Skin of body (tissue), 2 donors: ENCODE data around the gene CDC42BPG. TPM values are rescaled to one million over a fixed set of nuclear protein-coding genes. Genes with fewer than 3 reads are reported as not detected.
"Not testable (repeated sequence)": the region's sequence is repeated elsewhere in the genome, so short reads cannot be mapped to it uniquely, and the experiment has no call there.

Experiments
- DNase-seq: peaks from one replicate; lab custom pipeline; 2025; lab: John Stamatoyannopoulos, UW
- total RNA-seq: library from RNA; depleted of rRNA; stranded (reverse); fragments of >200 nt; gene quantifications from one replicate; pipeline ENCODE4 v1.2.3, GENCODE V29; 2014

The CDC42BPG gene
- total RNA-seq, 1 donor from 2014 or later: 9.7 TPM

DNA sequence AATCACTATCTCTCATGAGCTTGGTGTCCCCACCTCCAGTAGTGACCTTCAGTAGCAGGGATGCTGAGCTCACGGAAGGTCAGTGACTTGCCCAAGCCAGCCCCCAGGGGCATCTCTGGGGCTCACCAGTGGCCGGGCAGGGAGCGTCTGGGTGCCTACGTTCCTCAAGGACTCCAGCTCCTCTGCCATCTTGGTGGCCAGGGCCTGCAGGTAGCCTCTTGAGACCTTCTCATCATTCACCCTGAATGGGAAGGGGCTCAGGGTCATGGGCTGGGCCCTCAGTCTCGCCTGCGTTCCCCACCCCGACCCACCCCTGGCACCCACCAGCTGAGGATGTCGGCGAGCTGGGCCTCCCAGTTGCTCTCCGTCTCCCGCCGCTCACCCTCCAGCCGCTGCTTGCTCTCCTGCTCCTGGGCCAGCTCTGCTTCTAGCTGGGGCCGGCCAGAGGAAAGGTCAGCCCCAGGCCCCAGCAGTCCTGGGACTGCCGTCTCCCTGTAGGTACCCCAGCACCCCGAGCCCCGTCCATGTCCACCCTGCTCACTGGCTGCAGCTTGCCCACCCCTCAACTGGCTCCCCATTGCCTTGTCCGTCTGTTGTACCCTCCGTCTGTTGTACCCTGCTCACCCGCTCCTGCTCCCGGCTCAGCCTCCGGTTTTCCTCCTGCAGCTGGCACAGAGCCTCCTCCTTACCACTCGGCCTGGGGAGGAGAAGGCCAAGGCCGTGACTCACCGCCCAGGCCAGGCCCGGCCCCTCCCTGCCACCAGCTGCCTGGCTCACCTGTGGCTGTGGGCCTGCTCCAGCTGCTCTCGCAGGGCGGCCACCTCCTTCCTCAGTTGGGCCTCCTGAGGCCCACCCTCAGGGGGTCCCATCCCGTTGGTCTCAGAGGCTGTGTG lies 9.5 kb downstream of the CDC42BPG start:
- no peak for DNase-seq

DNA sequence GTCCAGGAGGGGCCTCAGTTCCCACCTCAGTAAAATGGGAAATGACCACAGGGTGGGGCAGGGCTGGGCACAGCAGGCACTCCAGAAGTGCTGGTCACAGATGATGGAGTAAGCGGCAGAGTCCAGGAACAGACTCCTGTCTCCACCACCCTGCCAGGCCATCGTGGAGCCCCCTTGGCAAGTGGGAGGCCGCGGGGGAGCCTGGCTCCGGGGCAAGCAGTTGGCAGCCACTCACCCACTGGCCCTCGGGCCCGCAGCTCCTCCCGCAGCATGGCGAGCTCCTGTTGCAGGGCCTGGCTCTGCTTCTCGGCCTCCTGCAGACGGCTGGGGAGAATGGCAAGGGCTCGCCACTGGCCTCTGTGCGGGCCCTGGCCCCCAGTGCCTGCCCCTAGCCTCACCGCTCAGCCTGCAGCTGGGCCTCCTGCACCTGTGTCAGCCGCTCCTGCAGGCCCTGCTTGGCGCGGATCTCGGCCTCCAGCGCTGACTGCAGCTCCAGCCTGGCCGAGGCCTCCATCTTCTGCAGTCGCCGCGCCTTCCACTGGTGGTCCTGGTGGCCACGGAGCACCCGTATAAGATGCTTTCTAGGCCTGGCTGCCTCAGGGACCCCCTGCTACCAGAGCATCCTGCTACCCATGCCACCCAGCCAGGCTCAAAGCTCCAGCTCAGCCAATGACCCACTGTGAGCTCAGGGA lies 10.3 kb downstream of the CDC42BPG start:
- DNase-seq: no peak

DNA sequence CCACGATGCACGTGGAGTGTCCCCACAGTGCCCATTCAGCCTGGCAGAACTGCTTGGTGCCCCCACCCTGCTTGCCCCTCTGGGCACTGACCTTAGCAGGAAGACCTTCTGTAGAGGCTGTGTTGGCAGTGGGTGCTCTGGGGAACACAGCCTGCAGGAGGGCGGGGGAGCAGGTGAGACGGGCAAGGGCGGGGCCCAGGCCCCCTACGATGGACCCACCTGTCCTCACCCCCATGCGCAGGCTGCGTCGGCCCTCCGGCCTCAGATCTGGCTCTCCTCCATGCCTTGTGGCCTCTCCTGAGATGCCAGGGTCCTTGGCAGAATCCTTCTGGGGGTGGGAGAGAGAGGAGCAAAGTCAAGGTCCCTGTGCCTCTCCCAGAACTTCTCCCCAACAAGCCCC lies 10.9 kb downstream of the CDC42BPG start:
- DNase-seq: no peak

DNA sequence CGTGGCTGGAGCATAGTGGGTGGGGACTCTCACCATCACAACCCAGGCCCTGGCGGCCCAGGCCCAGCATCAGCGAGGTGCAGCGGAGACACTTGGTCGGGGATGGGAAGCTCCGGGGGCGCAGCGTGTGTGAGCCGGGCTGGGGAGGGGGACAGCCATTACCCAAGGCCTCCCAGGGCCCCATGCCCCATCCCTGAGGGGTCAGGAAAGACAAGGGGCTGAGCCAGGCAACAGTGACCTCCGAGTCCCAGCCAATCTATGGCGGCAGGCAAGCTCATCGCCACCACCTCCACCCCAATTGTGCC lies 11.3 kb downstream of the CDC42BPG start:
- no peak for DNase-seq

DNA sequence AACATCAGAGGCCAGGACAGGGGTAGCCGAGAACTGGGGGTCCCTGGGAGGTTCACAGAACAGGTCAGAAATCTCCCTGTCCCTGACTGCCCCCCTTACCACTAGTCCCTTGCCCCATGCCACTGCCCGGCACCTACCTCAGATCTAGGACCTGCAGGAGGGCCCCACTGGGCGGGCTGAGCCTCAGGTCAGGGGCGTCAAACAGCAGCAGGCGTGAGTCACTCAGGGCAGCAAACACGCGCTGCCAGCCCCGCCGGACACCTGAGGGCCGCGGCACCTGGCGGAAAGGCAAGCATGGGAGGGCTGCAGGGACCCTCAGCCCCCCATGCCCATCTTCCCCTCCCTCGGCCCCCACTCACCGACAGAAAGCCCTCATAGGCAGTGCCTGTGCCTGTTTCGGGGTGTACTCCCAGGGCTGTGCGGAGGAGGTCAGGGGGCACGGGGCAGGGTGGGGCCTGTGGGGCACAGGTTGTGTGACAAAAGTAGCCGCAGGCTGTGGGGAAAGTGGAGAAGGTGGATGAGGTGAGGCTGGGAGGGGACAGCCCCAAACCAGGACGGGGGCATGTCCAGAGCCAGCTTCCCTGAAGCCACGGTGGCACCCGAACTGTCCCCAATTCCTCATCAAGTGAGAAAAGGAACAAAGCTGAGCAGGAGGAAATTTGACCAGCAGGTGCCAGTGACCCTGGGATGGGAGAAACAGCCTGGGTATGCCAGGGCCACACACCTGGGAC lies 11.8 kb downstream of the CDC42BPG start:
- no peak for DNase-seq

DNA sequence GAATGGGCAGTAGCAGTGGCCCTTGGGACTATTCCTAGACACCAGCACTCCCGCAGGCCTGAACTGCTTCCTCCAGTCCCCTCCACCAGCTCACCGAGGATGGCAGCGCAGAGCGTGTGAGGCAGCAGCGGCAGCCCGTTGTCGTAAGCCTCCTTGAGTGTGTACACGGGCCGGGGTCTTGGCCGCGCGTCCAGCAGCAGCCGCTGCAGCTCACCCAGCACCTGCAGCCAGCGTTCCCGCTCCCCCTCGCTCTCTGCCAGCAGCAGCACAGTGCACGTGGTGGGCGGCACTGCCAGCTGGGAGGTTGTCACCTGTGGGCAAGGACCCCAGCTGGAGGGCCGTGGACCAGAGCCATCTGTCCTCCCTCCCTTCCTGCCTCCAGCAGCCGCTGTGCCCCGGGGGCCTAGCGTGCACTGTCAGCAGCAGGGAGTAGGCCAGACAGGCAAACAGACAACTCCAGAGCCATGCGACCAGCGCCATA lies 13.0 kb downstream of the CDC42BPG start:
- no peak for DNase-seq

DNA sequence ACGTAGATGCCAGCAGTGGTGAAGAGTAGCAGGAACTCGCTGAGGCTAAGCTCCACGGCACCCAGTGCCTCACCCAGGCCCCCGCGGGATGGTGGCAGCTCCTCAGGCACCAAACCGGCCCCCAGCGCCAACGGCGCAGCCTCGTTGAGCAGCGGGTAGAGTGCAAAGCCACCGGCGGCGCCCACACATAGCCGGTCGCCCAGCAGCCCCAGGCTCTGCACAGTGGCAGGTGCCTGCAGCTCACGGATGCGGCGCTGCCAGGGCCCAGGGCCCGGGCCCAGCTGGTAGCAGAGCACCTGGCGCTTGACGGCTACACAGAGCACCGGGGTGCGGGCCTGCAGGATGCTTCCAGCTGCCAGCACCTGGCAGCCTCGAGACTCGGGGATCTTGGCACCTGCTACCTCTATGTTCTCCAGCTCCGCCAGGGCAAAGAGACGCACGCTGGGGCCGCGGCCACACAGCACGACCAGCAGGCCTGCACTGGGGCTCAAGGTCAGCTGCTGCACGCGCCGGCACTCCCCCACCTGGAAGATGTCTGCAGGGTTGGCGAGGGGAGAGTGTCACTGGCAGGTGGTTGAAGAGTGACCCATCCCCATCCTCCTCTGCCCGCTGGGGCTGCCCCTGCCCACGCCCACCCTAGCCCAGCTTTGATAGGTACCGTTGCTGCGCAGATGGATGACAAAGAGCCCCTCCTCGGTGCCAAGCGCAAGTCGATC lies 14.8 kb downstream of the CDC42BPG start:
- DNase-seq: no peak

DNA sequence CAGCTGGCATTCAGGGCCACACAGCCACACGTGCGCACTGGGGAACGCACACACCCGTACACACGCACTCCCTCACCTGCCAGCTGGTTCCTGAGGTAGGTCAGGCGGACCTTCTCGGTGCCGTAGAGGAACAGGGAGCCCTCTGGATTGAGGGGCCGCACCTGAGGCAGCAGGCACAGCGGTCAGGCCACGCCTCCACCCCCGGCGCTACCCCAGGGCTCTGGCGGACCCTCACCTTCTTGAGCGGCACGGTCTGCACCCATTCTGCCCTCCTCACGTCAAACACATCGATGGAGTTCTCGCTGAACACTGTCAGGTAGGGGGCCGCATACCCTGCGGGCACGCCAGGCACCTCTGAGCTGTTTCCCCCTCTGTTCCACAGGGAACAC lies 17.0 kb downstream of the CDC42BPG start:
- no peak for DNase-seq

DNA sequence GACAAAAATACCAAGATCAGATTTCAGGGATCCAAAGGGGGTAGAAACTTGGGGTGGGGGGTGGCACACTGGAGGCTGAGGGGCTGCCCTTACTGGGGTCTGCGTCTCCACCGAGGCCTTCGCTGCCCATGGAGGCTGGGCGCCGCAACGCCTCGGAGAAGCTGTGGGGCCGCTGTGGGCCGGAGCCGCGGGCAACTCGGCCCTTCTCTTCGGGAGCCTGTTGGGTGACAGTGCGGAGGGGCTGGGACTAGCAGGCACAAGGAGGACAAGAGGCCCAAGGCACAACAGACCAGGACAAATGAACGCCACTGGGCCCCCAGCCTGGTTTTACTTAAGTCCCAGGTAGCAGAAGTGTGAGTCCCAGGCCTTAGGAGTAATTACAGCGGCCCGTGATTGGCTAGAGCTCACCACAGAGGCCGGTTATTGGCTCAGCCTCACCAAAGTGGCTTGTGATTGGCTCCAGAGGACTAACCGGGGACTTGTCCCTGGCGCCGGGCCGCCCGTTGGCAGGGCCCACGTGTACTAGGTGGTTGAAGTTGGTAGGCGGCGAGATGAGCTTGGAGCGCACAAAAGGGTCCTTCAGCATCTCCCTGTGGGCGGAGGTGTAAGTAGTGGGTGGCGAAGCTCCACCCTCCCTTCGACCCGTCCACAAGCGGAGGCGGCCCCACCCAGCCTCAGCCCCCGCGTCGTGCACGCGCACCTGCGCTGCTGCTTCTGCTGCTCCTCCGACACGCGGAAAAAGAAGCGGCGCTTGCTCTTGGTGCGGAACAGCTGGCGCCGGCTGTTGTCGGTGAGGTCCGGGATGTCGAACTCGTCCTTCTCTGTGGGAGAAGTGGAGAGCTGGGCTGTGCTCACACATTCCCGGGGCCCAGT lies 17.6 kb downstream of the CDC42BPG start:
- DNase-seq: no peak

DNA sequence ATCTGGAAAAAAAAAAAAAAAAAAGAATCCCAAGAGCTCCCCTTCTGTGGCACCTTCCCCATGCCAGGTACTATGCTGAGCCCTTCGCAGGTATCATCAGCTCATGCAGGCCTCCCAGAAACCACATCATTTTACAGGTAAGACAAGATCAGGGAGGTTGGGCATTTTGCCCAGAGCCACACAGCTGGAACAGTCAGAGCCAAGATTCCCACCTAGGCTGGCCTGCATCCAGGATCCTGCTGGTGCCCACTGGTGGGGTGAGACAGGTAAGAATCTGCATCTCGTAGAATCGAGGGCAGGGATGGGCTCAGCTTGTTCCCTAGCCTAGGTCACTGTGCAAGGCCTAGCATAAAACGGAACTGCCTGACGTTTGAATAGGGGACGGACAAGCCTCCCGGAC lies 18.4 kb downstream of the CDC42BPG start:
- no peak for DNase-seq

DNA sequence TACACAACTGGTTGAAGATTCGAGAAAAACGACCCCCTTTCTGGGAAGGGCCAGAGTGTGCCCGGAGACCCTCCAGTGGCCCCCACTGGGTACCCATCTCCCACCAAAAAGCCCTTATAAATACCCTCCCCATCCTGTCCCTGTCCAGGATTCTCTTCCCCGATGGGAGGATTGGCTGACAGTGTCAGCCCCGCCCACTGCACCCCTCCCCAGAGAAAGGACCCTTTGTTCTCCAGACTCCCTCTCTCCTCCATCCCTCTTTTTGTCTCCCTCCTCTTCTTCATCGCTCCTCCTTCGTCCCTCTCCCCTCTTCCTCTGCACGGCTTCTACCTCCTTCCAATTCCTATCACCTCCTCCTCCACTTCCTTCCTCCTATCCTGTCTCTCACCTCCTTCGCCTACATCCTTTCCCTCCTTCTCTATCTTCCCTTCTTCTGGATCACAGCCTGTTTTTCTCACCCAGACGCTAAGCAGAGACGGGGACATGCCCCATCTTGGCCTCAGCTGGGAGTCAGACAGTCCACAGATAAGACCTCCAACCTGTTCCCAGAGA lies 20.8 kb downstream of the CDC42BPG start:
- DNase-seq: no peak

DNA sequence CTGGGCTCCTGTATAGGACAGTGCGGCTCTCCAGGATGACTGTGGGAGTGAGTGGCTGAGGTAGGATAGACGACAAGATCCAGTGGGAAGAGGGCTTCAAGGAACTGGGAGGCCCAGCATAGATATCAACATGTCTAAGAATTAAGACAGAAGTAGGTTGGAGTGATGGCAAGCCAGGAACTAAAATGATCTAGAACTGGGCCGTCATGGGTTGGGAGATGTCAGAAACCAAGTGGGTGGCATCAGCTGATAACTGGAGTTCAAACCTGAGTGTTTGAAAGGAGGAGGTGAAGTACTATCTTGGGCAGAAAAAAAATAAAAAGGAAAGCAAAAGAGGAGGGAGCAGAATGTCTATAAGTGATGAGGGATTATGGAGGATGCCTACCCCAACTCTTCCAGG lies 27.0 kb downstream of the CDC42BPG start:
- DNase-seq: no peak

DNA sequence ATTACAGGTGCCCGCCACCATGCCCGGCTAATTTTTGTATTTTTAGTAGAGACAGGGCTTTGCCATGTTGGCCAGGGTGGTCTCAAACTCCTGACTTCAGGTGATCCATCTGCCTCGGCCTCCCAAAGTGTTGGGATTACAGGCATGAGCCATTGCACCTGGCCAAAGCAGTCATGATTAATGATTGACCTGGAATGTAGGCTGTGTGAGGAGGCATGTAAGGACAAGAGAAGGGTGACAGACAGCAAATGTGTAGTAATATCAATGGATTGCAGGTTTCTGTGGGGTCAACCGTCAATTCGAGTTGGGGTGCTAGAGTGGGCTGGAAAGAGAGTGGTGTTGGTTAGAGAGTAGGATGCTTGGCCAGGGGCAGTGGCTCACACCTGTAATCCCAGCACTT lies 29.0 kb downstream of the CDC42BPG start:
- not testable (repeated sequence) for DNase-seq

DNA sequence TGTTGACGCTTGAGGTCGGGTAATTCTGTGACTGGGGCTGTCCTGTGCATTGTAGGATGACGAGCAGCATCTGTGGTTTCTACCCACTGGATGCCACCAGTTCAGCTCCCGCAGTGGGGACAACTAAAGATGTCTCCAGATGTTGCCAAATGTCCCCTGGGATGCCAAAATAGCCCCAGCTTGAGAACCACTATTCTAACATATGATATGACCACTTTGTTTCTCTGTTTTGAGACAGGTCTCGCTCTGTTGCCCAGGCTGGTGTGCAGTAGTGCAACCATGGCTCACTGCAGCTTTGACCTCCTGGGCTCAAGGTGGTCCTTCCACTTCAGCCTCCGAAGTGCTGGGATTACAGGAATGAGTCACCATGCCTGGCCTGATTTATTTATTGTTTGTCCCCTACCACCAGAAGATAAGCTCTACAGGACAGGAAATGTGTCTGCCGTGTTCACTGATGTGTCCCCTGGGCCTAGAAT lies 29.7 kb downstream of the CDC42BPG start:
- DNase-seq: no peak

DNA sequence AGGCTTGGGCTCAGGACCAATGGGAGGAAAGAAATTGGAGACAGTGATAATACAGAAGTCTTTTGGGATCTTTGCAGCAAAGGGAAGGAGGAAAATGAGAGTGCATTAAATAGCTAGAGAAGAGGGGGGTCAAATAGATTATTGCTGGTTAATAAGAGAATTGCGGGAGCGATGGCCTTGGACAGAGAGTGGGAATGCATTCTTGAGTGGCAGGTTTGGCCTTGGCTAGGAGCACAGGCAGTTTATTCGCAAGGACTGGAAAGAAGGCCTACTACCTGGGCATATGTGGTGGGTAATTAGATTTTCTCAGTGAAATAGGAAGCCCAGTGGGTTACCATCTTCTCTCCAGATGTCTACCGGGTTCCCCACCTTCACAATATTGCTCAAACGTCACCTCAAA lies 30.6 kb downstream of the CDC42BPG start:
- DNase-seq: no peak

DNA sequence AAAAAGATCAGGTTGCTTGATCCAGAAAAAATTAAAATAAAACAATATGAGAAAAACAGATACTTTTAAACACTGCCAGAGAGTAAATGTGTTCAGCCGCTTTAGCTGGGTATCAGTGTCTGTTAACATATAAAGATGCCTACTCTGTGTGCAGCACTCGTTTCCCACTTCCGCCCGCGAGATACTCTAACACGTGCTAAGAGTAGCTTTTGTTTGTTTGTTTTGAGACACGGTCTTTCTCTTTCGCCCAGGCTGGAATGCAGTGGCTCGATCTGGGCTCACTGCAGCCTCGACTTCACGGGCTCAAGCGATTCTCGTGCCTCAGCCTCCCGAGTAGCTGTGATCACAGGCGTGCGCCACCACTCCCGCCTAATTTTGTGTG lies 33.6 kb downstream of the CDC42BPG start:
- no peak for DNase-seq

DNA sequence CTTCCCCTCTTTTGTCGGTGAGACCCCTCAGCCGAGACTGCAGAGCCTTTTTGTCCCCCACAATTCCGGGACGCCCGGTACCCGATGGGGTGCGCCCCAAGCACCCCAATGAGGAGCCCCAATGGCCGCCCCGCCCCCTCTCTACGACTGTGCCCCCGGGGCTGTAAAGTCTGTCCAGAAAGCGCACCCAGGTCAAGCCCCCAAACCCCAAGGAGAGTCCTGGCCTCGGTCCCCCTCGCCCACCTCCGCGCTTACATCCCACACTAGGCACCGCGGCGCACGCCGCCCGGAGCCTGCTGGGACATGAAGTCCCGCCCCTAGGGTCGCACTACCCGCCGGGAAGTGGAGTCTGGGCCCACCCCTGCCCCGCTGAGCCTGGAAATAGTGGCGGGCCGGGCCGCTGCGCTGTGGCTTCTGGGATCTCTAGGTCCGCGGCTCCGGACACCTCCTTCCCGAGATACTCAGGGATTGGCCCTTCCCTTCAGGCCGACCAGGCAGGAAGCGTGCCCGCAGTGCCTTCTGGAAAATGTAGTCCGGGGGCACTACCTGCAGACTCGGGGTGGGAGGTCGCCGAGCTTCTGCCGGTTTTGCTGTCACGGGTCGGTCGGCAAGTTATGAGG lies 34.1 kb downstream of the CDC42BPG start, which contains the start of gene MEN1:
TSS of gene MEN1 (minus strand) at position 281 of the 620 bp plus-strand sequence. CDS start 442 bp downstream, outside the sequence.
- DNase-seq: peak; percentile 95

DNA sequence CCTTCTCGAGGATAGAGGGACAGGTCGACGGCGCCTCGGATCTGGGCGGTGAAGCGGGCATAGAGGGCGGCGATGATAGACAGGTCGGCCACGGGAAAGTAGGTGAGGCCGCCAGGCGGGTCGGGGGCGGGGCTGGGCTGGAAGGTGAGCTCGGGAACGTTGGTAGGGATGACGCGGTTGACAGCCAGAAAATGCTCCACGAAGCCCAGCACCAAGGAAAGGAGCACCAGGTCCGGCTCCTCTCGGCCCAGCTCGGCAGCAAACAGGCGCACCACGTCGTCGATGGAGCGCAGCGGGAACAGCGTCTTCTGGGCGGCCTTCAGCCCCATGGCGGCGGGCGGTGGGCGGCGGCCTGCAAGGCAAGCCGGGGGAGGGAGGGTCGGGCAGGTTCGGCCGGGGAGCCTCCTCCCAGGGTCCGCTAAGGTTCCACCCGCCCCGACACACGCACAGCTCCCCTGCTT lies 34.6 kb downstream of the CDC42BPG start:
- DNase-seq: no peak

DNA sequence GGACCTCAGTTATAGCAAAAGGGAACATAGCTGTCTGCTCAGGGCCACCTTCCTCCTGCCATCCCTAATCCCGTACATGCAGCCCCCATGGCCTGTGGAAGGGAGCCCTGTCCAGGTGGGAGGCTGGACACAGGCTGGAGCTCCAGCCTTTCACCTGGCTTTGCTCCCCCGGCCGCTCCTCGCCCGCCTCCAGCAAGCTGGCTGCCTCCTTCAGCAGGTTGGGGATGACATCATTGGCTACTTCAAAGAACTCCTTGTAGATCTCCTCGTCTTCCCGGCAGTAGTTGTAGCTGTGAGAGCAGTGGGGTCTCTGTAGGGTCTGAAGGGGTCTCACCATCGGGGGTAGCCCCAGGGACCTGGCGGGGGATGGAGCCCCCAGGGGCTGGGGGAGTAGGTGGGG lies 39.0 kb downstream of the CDC42BPG start:
- DNase-seq: no peak
